Effector CD4-positive, alpha-beta T cell (primary cell): ENCODE results near the gene ENTPD2.
A peak's percentile ranks its signal among the peaks of the same experiment; 100 is the strongest.

Source experiments
- DNase-seq: peaks from one replicate; pipeline ENCODE4 v3.0.0-alpha.2; 2020

ENTPD2 gene

GRCh38 chr9:137078701-137079400, 25.0 kb upstream of the ENTPD2 start:
- no peak for DNase-seq

DNA sequence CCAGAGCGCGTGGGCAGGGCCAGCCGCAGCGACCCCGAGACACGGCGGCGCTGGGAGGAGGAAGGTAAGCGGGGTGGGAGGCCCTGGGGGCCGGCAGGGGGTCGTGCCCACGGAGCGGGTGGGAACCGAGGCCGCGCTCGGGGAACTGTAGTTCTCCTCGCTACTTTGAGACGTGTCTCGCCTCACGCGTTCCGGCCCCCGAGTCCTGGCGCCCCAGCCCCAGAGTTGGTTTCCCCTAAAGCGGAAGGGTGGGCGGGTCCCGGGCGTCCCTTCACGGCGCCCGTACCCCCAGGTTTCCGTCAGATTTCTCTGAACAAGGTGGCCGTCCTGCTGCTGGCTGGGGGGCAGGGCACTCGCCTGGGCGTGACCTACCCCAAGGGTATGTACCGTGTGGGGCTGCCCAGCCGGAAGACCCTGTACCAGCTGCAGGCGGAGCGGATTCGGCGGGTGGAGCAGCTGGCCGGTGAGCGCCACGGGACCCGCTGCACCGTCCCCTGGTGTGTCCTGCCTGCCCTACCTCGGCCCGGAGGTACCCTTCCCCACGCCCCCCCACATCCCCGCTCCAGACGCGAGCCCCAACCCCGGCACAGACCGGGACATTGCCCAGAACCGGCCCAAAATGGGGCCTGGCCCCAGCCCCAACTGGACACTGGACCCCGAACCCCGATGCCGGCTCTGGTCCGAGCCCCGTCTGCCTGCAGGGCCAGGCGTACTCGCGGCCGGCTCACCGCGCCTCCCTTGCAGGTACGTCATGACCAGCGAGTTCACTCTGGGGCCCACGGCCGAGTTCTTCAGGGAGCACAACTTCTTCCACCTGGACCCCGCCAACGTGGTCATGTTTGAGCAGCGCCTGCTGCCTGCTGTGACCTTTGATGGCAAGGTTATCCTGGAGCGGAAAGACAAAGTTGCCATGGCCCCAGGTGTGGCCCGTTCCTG, 24.2 kb upstream of the ENTPD2 start:
- DNase-seq = no peak

GRCh38 chr9:137077010-137077747, 23.3 kb upstream of the ENTPD2 start, which contains the start of gene UAP1L1:
TSS of gene UAP1L1 (plus strand) at chr9:137077517. CDS start at chr9:137077533, 16 bp downstream.
- DNase-seq = peak; percentile 38

DNA sequence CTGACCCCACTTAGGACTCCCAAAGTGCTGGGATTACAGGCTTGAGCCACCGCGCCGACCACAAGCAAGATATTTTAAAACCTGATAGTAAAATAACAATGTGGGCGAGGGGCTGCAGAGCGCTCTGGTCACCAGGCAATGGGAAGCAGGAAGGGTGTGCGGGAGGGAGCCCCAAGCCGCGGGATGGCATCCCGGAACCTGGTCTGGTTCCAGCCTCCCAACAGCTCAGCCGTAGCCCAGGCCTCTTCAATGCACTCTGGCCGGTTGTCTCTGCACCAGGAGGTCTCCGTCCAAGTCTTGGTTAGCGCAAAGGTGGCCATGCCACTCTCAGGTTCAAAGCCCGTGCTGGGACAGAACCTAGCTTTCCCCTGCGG, 22.8 kb upstream of the ENTPD2 start:
- no peak for DNase-seq

GRCh38 chr9:137075275-137075775, 21.5 kb upstream of the ENTPD2 start:
- DNase-seq = no peak

- DNase-seq = no peak
Observed at GRCh38 chr9:137074657-137075274, 20.9 kb upstream of the ENTPD2 start.

DNA sequence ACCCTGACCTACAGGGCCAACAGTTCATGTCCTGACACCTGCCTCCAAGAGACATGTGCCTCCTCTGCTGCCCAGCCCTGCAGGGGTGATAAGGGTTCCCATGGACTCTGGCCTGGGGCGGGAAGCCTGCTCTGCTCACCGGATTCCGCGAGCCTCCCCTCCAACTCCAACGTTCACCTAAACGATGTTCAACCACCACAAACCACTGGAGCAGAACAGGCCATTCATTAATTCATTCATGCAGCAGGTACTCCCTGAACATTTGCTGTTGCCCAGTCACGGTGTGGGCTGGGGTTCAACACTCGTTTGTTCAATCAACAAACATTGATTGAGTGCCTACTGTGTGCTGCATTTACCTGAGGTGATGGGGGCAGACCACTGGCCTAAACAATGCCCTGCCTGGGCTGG, 20.1 kb upstream of the ENTPD2 start:
- DNase-seq = no peak

GRCh38 chr9:137071282-137071681, 17.4 kb upstream of the ENTPD2 start:
- no peak for DNase-seq

DNA sequence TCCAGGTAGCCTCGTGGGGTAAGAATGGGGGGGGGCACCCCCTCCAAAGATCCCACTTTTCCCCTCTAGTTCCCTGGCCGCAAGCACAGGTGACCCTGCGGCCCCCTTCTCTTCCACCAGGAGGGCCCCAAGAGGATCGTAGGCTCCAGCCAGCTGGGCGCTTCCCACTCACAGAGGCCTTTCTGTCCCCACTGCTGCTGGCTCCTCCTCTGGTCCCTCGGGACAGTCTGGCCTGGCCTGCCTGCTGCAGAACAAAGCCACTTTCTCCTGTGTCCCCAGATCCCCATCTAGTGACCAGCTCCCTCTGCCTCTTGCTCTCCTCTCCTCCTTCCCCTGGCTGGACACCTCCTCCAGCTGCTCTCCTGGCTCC, 17.0 kb upstream of the ENTPD2 start:
- no peak for DNase-seq

DNA sequence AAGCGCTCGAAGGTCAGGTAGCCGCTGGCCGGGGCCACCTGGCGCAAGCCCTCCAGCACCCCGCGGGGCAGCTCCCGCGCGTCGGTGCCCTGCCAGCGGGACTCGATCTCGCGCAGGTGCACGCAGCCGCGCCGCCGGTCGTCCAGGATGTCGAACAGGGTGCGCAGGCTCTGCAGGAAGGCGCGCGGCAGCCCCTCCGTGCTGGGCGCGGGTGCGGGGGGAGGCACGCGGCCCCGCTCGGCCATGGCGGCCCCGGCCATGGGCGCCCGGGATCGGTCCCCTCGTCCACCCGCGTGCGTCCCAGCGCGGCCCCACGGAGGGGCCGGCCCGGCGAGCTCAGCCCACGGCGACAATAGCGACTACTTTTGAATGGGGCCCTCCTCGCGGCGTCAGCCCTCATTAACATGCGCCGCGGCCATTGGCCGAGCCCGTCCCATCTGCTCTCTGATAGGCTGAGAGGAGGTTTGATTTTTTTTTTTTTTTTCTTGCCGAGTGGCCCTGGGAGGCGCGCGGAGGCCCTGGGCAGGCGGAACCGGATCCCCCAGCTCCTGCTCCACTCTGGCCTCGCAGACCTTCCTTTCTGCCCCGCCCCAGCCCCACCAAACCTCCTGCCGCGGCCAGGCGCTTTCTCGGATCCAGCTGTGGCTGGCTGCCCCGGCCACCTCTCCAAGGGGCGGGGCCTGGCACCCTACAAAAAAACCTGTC, 16.5 kb upstream of the ENTPD2 start, which contains the start of gene SAPCD2:
Gene SAPCD2, minus strand, starts transcription at position 357 of the 705 bp plus-strand sequence. Its CDS starts 97 bp downstream, at position 260.
- DNase-seq = peak; percentile 79

DNA sequence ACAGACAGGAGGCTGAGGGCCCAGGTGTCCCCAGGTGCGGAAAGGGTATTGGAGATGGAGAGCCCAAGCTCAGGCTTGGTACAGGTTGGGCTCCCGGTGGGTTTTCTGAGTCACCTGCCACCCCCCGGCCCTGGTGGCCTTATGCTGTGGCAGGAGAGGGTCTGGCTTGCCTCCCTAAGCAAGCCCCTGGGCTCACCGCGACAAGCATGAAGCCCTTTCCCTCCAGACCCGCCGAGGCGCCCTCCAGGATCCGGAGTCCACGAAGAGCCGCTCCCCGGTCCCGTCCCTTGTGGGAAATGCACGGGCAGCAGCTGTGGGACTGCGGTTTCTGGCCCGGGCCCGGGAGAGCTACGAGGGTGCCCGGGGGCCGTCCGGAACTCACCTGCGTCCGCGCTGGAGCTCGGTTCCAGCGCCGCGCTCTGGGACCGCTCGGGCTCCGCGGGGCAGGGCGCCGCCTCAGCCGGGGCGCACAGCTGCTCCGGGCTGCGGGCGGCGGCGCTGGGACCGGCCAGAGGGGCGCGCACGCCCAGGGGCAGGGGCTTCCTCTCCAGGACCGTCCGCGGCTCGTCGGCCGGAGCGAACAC, 15.7 kb upstream of the ENTPD2 start:
- no peak for DNase-seq

DNA sequence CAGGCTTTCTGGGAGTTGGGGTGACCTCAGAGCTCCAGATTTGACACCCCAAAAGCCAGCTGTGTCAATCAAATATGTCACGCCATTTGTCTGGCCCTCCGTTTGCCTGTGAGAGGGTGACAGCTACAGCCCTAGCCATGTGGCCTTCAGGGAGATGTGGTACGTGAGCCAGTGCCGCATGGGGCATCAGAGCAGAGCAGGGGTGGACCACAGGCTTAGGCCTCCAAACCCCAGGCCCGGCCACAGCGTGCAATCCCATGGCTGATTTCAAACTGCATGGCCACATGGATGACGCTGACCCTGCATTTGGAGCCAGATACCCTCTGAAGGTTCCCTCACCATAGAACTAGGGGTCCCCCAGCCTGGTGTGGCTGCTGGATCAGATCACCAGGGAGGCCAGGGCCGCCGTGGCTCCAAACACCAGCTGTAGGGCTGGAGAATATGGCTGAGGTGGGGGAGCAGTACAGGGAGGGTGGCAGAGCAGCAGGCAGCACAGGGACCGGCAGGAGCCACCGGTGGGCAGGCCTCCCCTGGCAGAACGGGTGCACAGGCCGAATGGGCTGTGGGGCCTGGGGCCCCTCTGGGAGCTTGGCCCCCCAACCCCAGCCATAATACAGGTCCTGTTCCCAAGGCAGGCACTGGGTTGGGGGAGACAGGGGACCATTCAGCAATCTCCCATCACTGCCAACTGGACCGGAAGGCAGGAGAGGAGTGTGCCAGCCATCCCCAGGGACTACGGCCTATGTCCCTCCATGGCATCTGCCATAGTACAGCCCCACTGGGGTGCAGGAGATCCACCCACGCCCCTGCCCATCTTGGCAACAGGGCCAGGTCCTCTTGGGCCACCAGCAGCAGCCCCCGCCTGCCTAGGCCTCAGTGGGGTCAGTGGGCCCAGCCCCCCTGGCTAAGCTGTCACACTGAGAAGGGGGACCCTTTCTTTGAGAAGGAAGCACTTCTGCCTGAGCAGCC, 15.0 kb upstream of the ENTPD2 start:
- no peak for DNase-seq

GRCh38 chr9:137067860-137068538, 14.1 kb upstream of the ENTPD2 start:
- DNase-seq = peak; percentile 75

GRCh38 chr9:137066096-137066861, 12.4 kb upstream of the ENTPD2 start:
- no peak for DNase-seq

DNA sequence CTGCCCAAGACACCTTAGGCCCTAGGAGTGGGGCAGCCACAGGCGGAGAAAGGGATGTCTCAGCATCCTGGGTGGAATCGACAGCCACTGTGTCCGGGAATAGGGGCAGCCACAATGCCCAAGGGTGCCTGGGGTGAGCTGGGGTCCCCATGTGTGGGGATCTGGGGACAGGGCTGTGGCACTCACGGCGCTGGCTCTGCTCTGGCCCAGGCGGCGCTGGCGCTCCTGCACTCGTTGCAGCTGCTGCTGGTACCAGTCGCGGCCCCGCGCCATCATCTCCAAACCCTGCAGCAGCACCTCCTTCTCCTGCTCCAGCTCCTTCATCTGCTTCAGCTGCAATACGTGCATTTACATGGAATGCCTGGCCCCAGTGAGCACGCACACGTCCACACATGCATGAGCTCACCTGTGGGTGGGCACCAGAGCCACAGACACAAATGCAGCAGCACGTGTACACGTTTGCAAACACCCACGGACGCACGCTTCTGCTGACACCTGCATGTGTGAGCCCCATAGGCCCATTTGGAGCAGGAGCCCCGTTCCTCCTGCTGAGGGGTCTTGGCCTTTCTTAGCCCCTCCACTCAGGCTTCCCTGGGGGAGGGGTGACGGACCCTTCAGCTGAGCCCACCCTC, 11.6 kb upstream of the ENTPD2 start:
- DNase-seq = no peak

DNA sequence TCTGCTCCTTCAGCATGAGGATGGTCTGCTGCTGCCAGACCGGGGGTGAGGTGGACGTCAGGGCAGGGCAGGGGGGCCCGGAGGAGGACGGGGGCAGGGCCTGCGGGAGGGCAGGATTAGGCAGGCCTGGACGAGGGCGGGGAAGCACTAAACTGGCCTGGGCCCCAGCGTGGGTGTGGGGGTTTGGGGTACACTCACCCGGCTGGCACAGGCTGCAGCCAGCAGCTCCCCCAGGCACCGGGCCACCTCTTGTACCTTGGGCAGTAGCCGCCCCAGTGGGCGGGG, 11.0 kb upstream of the ENTPD2 start:
- no peak for DNase-seq

GRCh38 chr9:137064027-137064879, 10.4 kb upstream of the ENTPD2 start:
- DNase-seq = peak; percentile 41
